ENCODE measurements around the gene ABTB1. TPM values are rescaled to one million over a fixed set of nuclear protein-coding genes. Genes with fewer than 3 reads are reported as not detected.

ABTB1 gene
- total RNA-seq, 1 donor from 2014 or later: 14.9 TPM

DNA sequence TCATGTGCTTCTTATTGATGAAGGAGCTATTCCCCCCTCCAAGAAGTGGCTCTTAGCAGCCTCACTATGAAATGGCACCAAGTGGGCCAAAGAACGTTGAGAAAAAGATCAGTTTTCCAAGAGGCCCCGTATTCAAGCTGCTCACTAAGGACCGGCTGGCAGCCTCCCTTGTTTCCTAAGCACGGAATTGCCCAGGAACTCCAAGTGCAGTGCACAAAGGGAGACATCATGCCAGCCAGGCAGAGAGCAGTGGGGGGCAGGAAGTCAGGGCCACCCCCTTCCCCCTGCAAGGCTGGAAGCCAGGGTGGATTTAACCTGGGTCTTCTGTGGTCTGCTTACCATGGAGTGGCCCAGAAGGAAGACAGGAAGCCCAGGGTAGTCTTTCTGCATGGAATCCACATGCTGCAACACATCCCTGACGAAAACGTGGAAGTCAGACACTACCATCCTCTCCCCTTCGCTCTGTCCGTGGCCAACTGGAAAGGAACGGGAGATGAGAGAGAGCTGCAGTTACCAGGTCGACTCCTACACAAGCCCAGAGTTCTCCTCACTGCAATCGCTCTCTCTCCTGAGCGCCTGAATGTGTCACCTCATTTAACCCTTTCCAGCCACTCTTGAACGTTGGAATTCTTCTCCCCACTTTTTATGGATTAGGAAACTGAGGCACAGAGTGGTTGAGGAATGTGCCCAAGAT lies 49.5 kb downstream of the ABTB1 start:
- TF ChIP-seq CTCF (conservative IDR thresholded peaks at IDR 0.05; ENCODE audit: low read depth, low read length): no peak
- DNase-seq (ENCODE audit: low read depth): no peak
- no peak overlapping the region for H3K4me3 ChIP-seq (ENCODE audit: low read depth, low read length)

DNA sequence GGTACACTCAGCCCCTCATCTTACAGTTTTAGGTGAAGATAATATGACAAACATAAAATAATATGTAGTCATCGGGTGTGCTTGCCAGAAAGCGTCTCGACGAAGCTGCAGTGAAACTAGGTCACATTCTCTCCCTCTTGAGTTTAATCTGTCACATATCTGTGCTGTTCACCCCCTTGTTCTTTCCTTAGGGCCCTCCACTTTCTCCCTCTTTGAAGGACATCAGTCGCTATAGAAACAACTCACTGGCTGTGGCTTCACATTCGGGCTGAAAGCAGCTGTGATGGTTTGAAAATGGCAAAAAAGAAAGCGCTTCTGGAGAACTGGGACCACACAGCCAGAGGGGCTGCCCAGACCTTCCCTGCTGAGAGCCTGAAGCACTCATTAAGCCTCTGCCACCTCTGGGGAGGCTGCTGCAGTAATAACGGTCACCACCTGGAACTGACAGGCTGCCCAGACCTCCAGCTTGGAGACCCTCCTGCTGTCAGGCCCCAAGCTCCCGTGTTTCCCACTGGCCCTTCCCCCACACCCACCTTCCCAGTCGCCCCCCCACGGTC lies 50.3 kb downstream of the ABTB1 start:
- no peak for DNase-seq (ENCODE audit: low read depth)
- no peak overlapping the region for H3K4me3 ChIP-seq (ENCODE audit: low read depth, low read length)
- TF ChIP-seq CTCF (conservative IDR thresholded peaks at IDR 0.05; ENCODE audit: low read depth, low read length): no peak

GRCh38 chr3:127726894-127727293 lies 54.1 kb downstream of the ABTB1 start:
- no peak overlapping the region for H3K4me3 ChIP-seq (ENCODE audit: low read depth, low read length)
- no peak for DNase-seq (ENCODE audit: low read depth)
- TF ChIP-seq CTCF (conservative IDR thresholded peaks at IDR 0.05; ENCODE audit: low read depth, low read length): no peak

DNA sequence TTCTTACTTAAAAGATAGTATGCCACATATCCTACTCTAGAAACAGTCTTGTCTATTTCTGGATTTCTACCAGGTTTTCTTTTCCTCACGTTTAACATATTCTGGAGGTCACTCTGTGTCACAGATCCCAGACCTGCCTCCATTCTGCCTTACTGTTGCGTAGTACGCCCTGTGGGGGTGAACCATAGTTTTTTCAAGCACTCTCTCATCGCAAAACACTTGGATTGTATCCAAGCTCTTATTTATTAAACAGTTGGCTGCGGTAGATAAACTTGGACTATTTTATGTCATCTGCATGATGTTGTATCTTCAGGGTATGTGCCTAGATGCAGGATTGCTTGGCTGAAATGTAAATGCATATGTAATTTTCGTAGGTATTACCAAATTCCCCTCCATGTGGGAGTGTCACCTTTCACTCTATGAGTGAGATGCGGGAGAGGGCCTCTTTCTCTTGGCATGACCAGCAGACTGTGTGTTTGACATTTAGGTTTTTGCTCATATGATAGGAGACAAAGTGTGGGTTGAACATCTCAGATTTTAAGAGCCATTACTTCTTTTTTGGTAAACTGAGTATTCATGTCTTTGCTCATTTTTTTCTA lies 55.8 kb downstream of the ABTB1 start:
- TF ChIP-seq CTCF (conservative IDR thresholded peaks at IDR 0.05; ENCODE audit: low read depth, low read length): no peak
- H3K4me3 ChIP-seq (ENCODE audit: low read depth, low read length): no peak overlapping the region
- DNase-seq (ENCODE audit: low read depth): no peak

- no peak overlapping the region for H3K4me3 ChIP-seq (ENCODE audit: low read depth, low read length)
- DNase-seq (ENCODE audit: low read depth): no peak
- TF ChIP-seq CTCF (conservative IDR thresholded peaks at IDR 0.05; ENCODE audit: low read depth, low read length): no peak
Observed at GRCh38 chr3:127729556-127730056, 56.9 kb downstream of the ABTB1 start.

GRCh38 chr3:127730171-127730570 lies 57.4 kb downstream of the ABTB1 start:
- no peak for TF ChIP-seq CTCF (conservative IDR thresholded peaks at IDR 0.05; ENCODE audit: low read depth, low read length)
- H3K4me3 ChIP-seq (ENCODE audit: low read depth, low read length): no peak overlapping the region
- no peak for DNase-seq (ENCODE audit: low read depth)

Other genes with a start within 250 kb of the ABTB1 start
- 53.2 and 76.6 TPM in 2 replicates for gene TPRA1, start 82.2 kb upstream of the ABTB1 start, total RNA-seq
- gene MCM2, start 74.5 kb upstream of the ABTB1 start, total RNA-seq: 74.3 and 139 TPM in 2 replicates
- gene PODXL2, start 43.8 kb upstream of the ABTB1 start, total RNA-seq: 28.9 TPM in 2 replicates
- gene MGLL, start 149.6 kb downstream of the ABTB1 start, total RNA-seq: 82.2 and 85.1 TPM in 2 replicates
- 0.29 and 0.98 TPM in 2 replicates for gene KBTBD12, start 242.3 kb downstream of the ABTB1 start, total RNA-seq

All from epithelial cell of proximal tubule (primary cell).